AG04450 (cell line): ENCODE results near the gene LRMDA. TPM values are rescaled to one million over a fixed set of nuclear protein-coding genes. Genes with fewer than 3 reads are reported as not detected.

Experiments
- CTCF ChIA-PET: fragments of 300-600, 350-600 bp; formaldehyde crosslinking; extraction: SDS; loops from one replicate; lab custom pipeline; 2022; ENCODE audit warnings: antibody characterized with exemption, inconsistent platforms; lab: Charles Lee
- POLR2A ChIA-PET: fragments of 350-600 bp; formaldehyde crosslinking; extraction: SDS; loops from one replicate; lab custom pipeline; 2021; ENCODE audit warnings: antibody characterized with exemption, inconsistent platforms; lab: Yijun Ruan, JAX
- DNase-seq: peaks from one replicate; pipeline ENCODE4 v3.0.0-alpha.2; 2011; ENCODE audit warnings: low read depth, low spot score
- H3K27ac ChIP-seq: one replicate; pipeline ENCODE4 v1.5.1; 2012; ENCODE audit warnings: low read depth, low read length, control low read depth
- H3K27me3 ChIP-seq: one replicate; pipeline ENCODE4 v1.6.0; 2012; ENCODE audit warnings: low read length; ENCODE audit not compliant: control insufficient read depth, insufficient read depth
- H3K4me3 ChIP-seq: 2 replicates; pipeline ENCODE4 v1.5.1; 2011; ENCODE audit warnings: mild to moderate bottlenecking, low read depth, low read length, control low read depth
- H3K9me3 ChIP-seq: 2 replicates; pipeline ENCODE4 v1.5.1; 2012; ENCODE audit warnings: low read length; ENCODE audit not compliant: control insufficient read depth, insufficient read depth
- CTCF ChIP-seq: IDR thresholded peaks from 2 replicates; pipeline ENCODE4 v1.5.1; 2011; ENCODE audit warnings: low read depth, low read length, control low read depth, inconsistent platforms
- polyA plus RNA-seq: library from polyadenylated mRNA; depleted of rRNA; stranded (reverse); fragments of >200 nt; gene quantifications from 2 replicates; pipeline ENCODE4 v1.2.3, GENCODE V29; 2011

Gene LRMDA
- polyA plus RNA-seq, 1 experiment: 0.12 TPM

- Histone ChIP-seq H3K27ac (no peak overlapping the region), H3K4me3 (no peak overlapping the region)
- no peak for TF ChIP-seq CTCF
Observed at GRCh38 chr10:75460059-75460458, 28.6 kb downstream of the LRMDA start.

DNA sequence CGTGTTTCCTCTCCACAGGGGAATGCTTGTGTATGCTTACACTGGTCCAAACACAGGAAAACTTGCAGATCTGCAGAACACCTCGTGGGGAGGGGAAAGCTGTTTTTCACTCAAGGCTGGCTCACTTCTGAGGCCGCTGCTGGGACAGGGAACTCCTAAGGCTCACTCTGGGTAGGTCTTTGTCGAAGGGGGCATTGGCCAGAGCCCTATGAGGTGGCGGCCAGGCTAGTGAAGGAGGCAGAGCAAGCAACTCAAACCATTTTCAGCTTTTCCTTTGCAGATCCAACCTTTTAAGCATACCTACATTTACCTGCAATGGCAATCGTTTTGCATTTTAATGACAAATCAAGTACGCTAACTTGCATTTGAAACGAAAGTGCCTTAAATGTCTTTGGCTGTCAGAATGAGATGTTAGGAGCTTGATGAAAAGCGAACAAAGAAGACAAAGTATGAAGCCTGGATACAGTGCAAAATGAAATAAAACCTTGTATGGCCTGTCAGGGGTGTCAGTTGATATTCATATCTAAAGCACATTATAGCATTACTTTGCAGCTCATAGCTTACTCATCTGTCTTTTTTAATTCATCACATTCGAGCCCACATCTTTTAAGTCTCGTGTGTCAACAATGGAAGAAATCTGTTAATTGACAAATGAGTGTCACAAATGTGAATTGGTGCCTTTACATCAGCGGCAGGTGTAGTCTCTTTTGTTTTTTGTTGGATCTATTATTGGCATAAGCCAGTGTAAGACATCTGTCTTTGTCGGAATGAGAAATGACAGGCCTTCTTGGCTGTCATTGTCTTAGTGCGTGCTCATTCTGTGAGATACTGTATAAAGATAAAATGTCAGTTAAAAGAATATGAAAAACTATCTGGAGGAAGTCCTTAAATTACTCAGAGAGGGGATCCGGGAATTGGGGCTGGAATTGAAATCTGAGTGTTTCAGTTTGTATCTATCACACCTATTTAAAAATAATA is 30.5 kb downstream of the LRMDA start:
- Histone ChIP-seq H3K27ac (no peak overlapping the region), H3K9me3 (no peaks in the 10 kb centered on the region), H3K27me3 (peaks cover 5% of the 10 kb centered on the region), H3K4me3 (no peak overlapping the region)
- DNase-seq: no peak
- ChIA-PET CTCF (no interaction called here), POLR2A (no interaction called here)
- TF ChIP-seq CTCF: no peak

More at GRCh38 chr10:75460059-75460458, 28.6 kb downstream of the LRMDA start:
- Histone ChIP-seq H3K9me3 (no peaks in the 10 kb centered on the region), H3K27me3 (peaks cover 5% of the 10 kb centered on the region)
- POLR2A ChIA-PET: no interaction called here
- DNase-seq: no peak
- CTCF ChIA-PET: no interaction called here

DNA sequence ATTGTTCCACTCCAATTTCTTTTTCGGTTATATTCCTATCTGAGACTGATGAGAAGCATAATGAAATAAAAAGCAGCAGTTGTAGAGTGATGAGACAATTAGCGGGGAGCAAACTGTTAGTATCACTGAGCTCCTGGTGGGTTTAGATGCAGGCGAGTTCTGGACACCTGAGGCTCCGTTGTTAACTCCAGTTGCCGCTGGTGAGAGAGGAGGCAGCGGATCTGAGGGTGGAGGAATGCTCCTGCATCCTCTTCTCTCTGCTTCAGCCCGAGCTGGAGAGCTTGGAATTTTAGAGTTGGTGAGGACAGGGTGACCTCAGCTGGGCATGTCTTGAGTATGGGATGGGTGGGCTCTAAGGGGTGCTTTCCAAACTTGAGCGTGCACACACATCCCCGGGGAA is 31.4 kb downstream of the LRMDA start:
- no peak for DNase-seq
- CTCF ChIA-PET: no interaction called here
- H3K4me3 ChIP-seq: no peak overlapping the region
- peaks cover 5% of the 10 kb centered on the region for H3K27me3 ChIP-seq
- no peak overlapping the region for H3K27ac ChIP-seq
- no peaks in the 10 kb centered on the region for H3K9me3 ChIP-seq
- POLR2A ChIA-PET: no interaction called here
- TF ChIP-seq CTCF: no peak

GRCh38 chr10:75464478-75465449 is 33.3 kb downstream of the LRMDA start:
- DNase-seq: no peak
- no peak overlapping the region for H3K4me3 ChIP-seq
- ChIA-PET POLR2A (no interaction called here), CTCF (no interaction called here)
- peaks cover 5% of the 10 kb centered on the region for H3K27me3 ChIP-seq
- H3K9me3 ChIP-seq: no peaks in the 10 kb centered on the region
- H3K27ac ChIP-seq: no peak overlapping the region
- no peak for TF ChIP-seq CTCF
